GM18519 (cell line): Measurements from ENCODE around the gene TNS1.
"Not testable (repeated sequence)": the region's sequence is repeated elsewhere in the genome, so short reads cannot be mapped to it uniquely, and the experiment has no call there.

Experiments
- ATAC-seq: cut with Tn5 transposase; IDR thresholded peaks from one replicate; pipeline ENCODE4 v1.9.1; 2021; ENCODE audit warnings: mild to moderate bottlenecking, moderate library complexity; ENCODE audit not compliant: unreplicated experiment, low FRiP score

Gene TNS1

GRCh38 chr2:217793566-217794132 is 209.1 kb downstream of the TNS1 start:
- ATAC-seq: no peak

GRCh38 chr2:217792626-217793527 is 209.9 kb downstream of the TNS1 start:
- no peak for ATAC-seq

- no peak for ATAC-seq
Measured at GRCh38 chr2:217791551-217791950, 211.2 kb downstream of the TNS1 start.

GRCh38 chr2:217790681-217791392 is 212.0 kb downstream of the TNS1 start:
- ATAC-seq: no peak

GRCh38 chr2:217790195-217790594 is 212.6 kb downstream of the TNS1 start:
- no peak for ATAC-seq

- no peak for ATAC-seq
Measured at GRCh38 chr2:217789736-217790181, 213.0 kb downstream of the TNS1 start.

- no peak for ATAC-seq
Measured at GRCh38 chr2:217789003-217789735, 213.6 kb downstream of the TNS1 start.

GRCh38 chr2:217788669-217789002 is 214.2 kb downstream of the TNS1 start:
- no peak for ATAC-seq

- no peak for ATAC-seq
Measured at GRCh38 chr2:217787160-217787877, 215.5 kb downstream of the TNS1 start.

- not testable (repeated sequence) for ATAC-seq
Measured at GRCh38 chr2:217786560-217786959, 216.2 kb downstream of the TNS1 start.

GRCh38 chr2:217785544-217786045 is 217.2 kb downstream of the TNS1 start:
- ATAC-seq: peak; percentile 41

- ATAC-seq: no peak
Measured at GRCh38 chr2:217784996-217785543, 217.7 kb downstream of the TNS1 start.

- ATAC-seq: no peak
Measured at GRCh38 chr2:217783243-217783642, 219.6 kb downstream of the TNS1 start.

- no peak for ATAC-seq
Measured at GRCh38 chr2:217777906-217778305, 224.9 kb downstream of the TNS1 start.

- no peak for ATAC-seq
Measured at GRCh38 chr2:217776631-217777030, 226.2 kb downstream of the TNS1 start.

- ATAC-seq: no peak
Measured at GRCh38 chr2:217775920-217776503, 226.8 kb downstream of the TNS1 start.

- no peak for ATAC-seq
Measured at GRCh38 chr2:217774232-217774631, 228.6 kb downstream of the TNS1 start.

GRCh38 chr2:217773539-217773938 is 229.3 kb downstream of the TNS1 start:
- no peak for ATAC-seq

- no peak for ATAC-seq
Measured at GRCh38 chr2:217766356-217766755, 236.4 kb downstream of the TNS1 start.
